HepG2 (cell line): ENCODE measurements around the gene EMID1. TPM values are rescaled to one million over a fixed set of nuclear protein-coding genes. Genes with fewer than 3 reads are reported as not detected.
A peak's percentile ranks its signal among the peaks of the same experiment; 100 is the strongest.

ENCODE experiments used
- ATAC-seq: fragments of 200-7000 bp; cut with Tn5 transposase; 3 replicates; pipeline ENCODE4 v1.9.1; 2020; ENCODE audit warnings: mild to moderate bottlenecking, moderate library complexity
- BruUV-seq: library from RNA; stranded (reverse); fragments of 400-500 nt; replicated peaks from 2 replicates; lab custom pipeline; 2021; lab: Mats Ljungman, UMichigan
- CTCF ChIA-PET: fragments of 300-600 bp; formaldehyde crosslinking; extraction: SDS; loops from one replicate; lab custom pipeline; 2021; ENCODE audit warnings: low total read pairs, inconsistent platforms, low intra/inter-chr PET ratio; lab: Yijun Ruan, JAX
- POLR2A ChIA-PET: fragments of 350-600 bp; sonication (Branson Sonifier 250); formaldehyde crosslinking; loops from one replicate; lab custom pipeline; 2020; ENCODE audit warnings: antibody characterized with exemption, inconsistent platforms; lab: Yijun Ruan, JAX
- DNase-seq: peaks from one replicate; pipeline ENCODE4 v3.0.0-alpha.2; 2015; ENCODE audit warnings: low spot score
- FAIRE-seq: peaks from 3 replicates; lab custom pipeline; 2011; peaks lifted over from hg19 to GRCh38; lab: Jason Lieb, UNC
- H2AFZ ChIP-seq: one replicate; pipeline ENCODE4 v1.6.1; 2011; ENCODE audit warnings: low read length, inconsistent platforms
- H3K27ac ChIP-seq: fragments of 300-600 bp; 3 replicates; pipeline ENCODE4 v1.8.0; 2011; ENCODE audit warnings: mixed run types, mild to moderate bottlenecking, mixed read lengths, low read length, inconsistent platforms; ENCODE audit not compliant: insufficient read depth; ENCODE audit errors: extremely low read length
- H3K27me3 ChIP-seq, 2 experiments: fragments of 200-600 bp in 1 of 2; 2 replicates in 1 of 2; 3 replicates in 1 of 2; pipeline versions ENCODE4 v1.6.0 to v1.8.0; 2011; ENCODE audit warnings: low read length in 2 of 2, mild to moderate bottlenecking in 2 of 2, moderate library complexity in 2 of 2, inconsistent platforms in 1 of 2; ENCODE audit not compliant: insufficient read depth in 2 of 2, control insufficient read depth in 1 of 2
- H3K36me3 ChIP-seq, 2 experiments: fragments of 200-600 bp in 1 of 2; replicated peaks in 1 of 2; 2 replicates in 1 of 2; 3 replicates in 1 of 2; pipeline versions ENCODE4 v1.5.1 to v1.8.0; 2011; ENCODE audit warnings: low read length in 2 of 2, inconsistent platforms in 1 of 2; ENCODE audit not compliant: insufficient read depth in 2 of 2, control insufficient read depth in 1 of 2
- H3K4me1 ChIP-seq: 2 replicates; pipeline ENCODE4 v1.5.1; 2012; ENCODE audit warnings: low read length, inconsistent platforms; ENCODE audit not compliant: insufficient read depth
- H3K4me2 ChIP-seq: 2 replicates; pipeline ENCODE4 v1.6.0; 2011; ENCODE audit warnings: low read depth, low read length, inconsistent platforms
- H3K4me3 ChIP-seq, 3 experiments: fragments of 200-600 bp in 1 of 3; sonication (generic), shearing (Covaris generic) in 1 of 3; replicated peaks in 1 of 3; 2 replicates each; pipeline ENCODE4 v1.5.1; 2011 to 2016; ENCODE audit warnings: low read length in 3 of 3, inconsistent platforms in 2 of 3, low read depth in 2 of 3, mild to moderate bottlenecking in 2 of 3, control low read depth in 1 of 3, mixed read lengths in 1 of 3; ENCODE audit not compliant: insufficient read depth in 1 of 3
- H3K79me2 ChIP-seq: one replicate; pipeline ENCODE4 v1.6.1; 2011; ENCODE audit warnings: low read length, inconsistent platforms; ENCODE audit not compliant: insufficient read depth
- H3K9ac ChIP-seq: 2 replicates; pipeline ENCODE4 v1.6.0; 2011; ENCODE audit warnings: mild to moderate bottlenecking, low read depth, low read length, inconsistent platforms; ENCODE audit not compliant: insufficient read depth
- H3K9me3 ChIP-seq: 2 replicates; pipeline ENCODE4 v1.5.1; 2012; ENCODE audit warnings: mild to moderate bottlenecking, low read length
- H4K20me1 ChIP-seq: 2 replicates; pipeline ENCODE4 v1.6.0; 2011; ENCODE audit warnings: inconsistent platforms, mild to moderate bottlenecking, low read length, moderate library complexity; ENCODE audit not compliant: insufficient read depth
- ARNTL ChIP-seq: sonication (generic); formaldehyde crosslinking; IDR thresholded peaks from 2 replicates; pipeline ENCODE4 v1.4.0; 2020; ENCODE audit warnings: mild to moderate bottlenecking, missing genetic modification reagents
- BORCS8-MEF2B ChIP-seq: sonication (generic); formaldehyde crosslinking; IDR thresholded peaks from 2 replicates; pipeline ENCODE4 v1.8.0; 2022; ENCODE audit warnings: mild to moderate bottlenecking, missing genetic modification reagents
- HNRNPH1 ChIP-seq: fragments of 200-400 bp; formaldehyde crosslinking; optimal IDR thresholded peaks from 2 replicates; pipeline ENCODE3; 2017; ENCODE audit warnings: mild to moderate bottlenecking, low read depth, low read length
- HNRNPL ChIP-seq: fragments of 200-400 bp; formaldehyde crosslinking; IDR thresholded peaks from 2 replicates; pipeline ENCODE4 v1.6.1; 2017; ENCODE audit warnings: mild to moderate bottlenecking, low read depth, low read length
- MAF1 ChIP-seq: sonication (generic); formaldehyde crosslinking; IDR thresholded peaks from 2 replicates; pipeline ENCODE4 v1.5.0; 2020; ENCODE audit warnings: missing genetic modification reagents, borderline replicate concordance
- MAFK ChIP-seq, 2 experiments: IDR thresholded peaks in 1 of 2; conservative IDR thresholded peaks in 1 of 2; 2 replicates each; pipeline ENCODE4 v1.6.1; 2011; ENCODE audit warnings: improper control_type of control experiment in 2 of 2, low read length in 2 of 2
- MTA3 ChIP-seq: sonication (generic); formaldehyde crosslinking; IDR thresholded peaks from 2 replicates; pipeline ENCODE4 v1.4.0; 2020; ENCODE audit warnings: missing genetic modification reagents
- MTERF4 ChIP-seq: sonication (generic); formaldehyde crosslinking; IDR thresholded peaks from 2 replicates; pipeline ENCODE4 v1.8.0; 2023; ENCODE audit warnings: mild to moderate bottlenecking, missing genetic modification reagents
- SRF ChIP-seq: IDR thresholded peaks from 2 replicates; pipeline ENCODE4 v1.6.1; 2011; ENCODE audit warnings: mild to moderate bottlenecking, low read depth, low read length, moderate library complexity
- THAP9 ChIP-seq: sonication (generic); formaldehyde crosslinking; IDR thresholded peaks from 2 replicates; pipeline ENCODE4; 2020; ENCODE audit warnings: missing genetic modification reagents, mild to moderate bottlenecking, borderline replicate concordance
- ZBTB38 ChIP-seq: sonication (generic); formaldehyde crosslinking; IDR thresholded peaks from 2 replicates; pipeline ENCODE4 v1.5.1; 2020; ENCODE audit warnings: mild to moderate bottlenecking, missing genetic modification reagents
- ZNF138 ChIP-seq: sonication (generic); formaldehyde crosslinking; IDR thresholded peaks from 2 replicates; pipeline ENCODE4 v1.5.0; 2020; ENCODE audit warnings: mild to moderate bottlenecking, low read depth, missing genetic modification reagents
- ZNF326 ChIP-seq: sonication (generic); formaldehyde crosslinking; IDR thresholded peaks from 2 replicates; pipeline ENCODE4 v1.4.0; 2020; ENCODE audit warnings: missing genetic modification reagents, borderline replicate concordance
- ZNF510 ChIP-seq: sonication (generic); formaldehyde crosslinking; IDR thresholded peaks from 2 replicates; pipeline ENCODE4 v1.4.0; 2020; ENCODE audit warnings: low read depth, mild to moderate bottlenecking, missing genetic modification reagents
- ZSCAN22 ChIP-seq: sonication (generic); formaldehyde crosslinking; IDR thresholded peaks from 2 replicates; pipeline ENCODE4 v1.4.0; 2020; ENCODE audit warnings: mild to moderate bottlenecking, missing genetic modification reagents
- WGBS: methylation state at CpG from one replicate; pipeline ENCODE4 v1.1.6; 2017; ENCODE audit warnings: low lambda C conversion rate; 5-methylcytosine and 5-hydroxymethylcytosine counted together
- in situ Hi-C: cut with HindIII; loops from 2 replicates; pipeline ENCODE4 v1.10.0; 2017; ENCODE audit warnings: low pct_unique_long_range_greater_than_20kb; ENCODE audit not compliant: extremely low pct_ligation_motif_present
- intact Hi-C: fragments of 100-400 bp; cut with micrococcal nuclease; formaldehyde crosslinking; loops from one replicate; pipeline ENCODE4 v1.10.0; 2022; ENCODE audit not compliant: unreplicated experiment
- polyA plus RNA-seq, 8 experiments: library from polyadenylated mRNA; depleted of rRNA in 3 of 8; stranded (reverse) in 7 of 8; unstranded in 1 of 8; fragments of >200 nt; fragmentation: Illumina TruSeq in 4 of 8; extraction: Trizol in 4 of 8; gene quantifications; 2 replicates each; pipeline versions ENCODE4 v1.2.1 to v1.2.3, GENCODE V29; 2011 to 2016; ENCODE audit warnings: low read depth in 4 of 8, missing spikeins in 1 of 8, mixed read lengths in 1 of 8; ENCODE audit not compliant: insufficient read depth in 1 of 8
- total RNA-seq, 5 experiments: library from RNA; depleted of rRNA; stranded (reverse); fragments of >200 nt; fragmentation: Illumina TruSeq; extraction: Trizol; gene quantifications; 2 replicates each; pipeline ENCODE4 v1.2.3, GENCODE V29; 2016; ENCODE audit warnings: low read depth in 1 of 5

EMID1 gene
- total and polyA plus RNA-seq, 2 of the 13 experiments (the other 11 are each of a cell fraction or from before 2014, with no cell fraction given) = 0.45 to 0.82 TPM

- CTCF ChIA-PET = no interaction called here
- WGBS = 91% methylated on average over 11 of the region's 50 CpGs
- DNase-seq = no peak
- Histone ChIP-seq H3K4me1 (peaks cover 62% of the 10 kb centered on the region), H2AFZ (no peak overlapping the region), H3K9me3 (no peaks in the 10 kb centered on the region), H4K20me1 (no peaks in the 10 kb centered on the region), H3K4me2 (no peak overlapping the region), H3K36me3 (no peaks in the 10 kb centered on the region), H3K9ac (no peak overlapping the region), H3K27ac (no peak overlapping the region), H3K4me3 (no peak overlapping the region), H3K79me2 (no peaks in the 10 kb centered on the region)
- in situ Hi-C loops = loop anchor here (5.0 kb wide), 1 partner anchor 49 kb away; no protein-coding TSS in a partner anchor
- intact Hi-C loops = no loop called here
- BruUV-seq = no TSS peak
- FAIRE-seq = no peak
- no peak for TF ChIP-seq ZNF326 (CRISPR knock-in tag)
- TF ChIP-seq HNRNPL = peak; percentile 90
- no peak for TF ChIP-seq MAF1 (CRISPR knock-in tag)
- TF ChIP-seq ZBTB38 (CRISPR knock-in tag) = peak; percentile 78
- no peak for TF ChIP-seq ZNF510 (CRISPR knock-in tag)
- no peak for TF ChIP-seq MTA3
- no peak for TF ChIP-seq BORCS8-MEF2B (CRISPR knock-in tag)
- TF ChIP-seq MAFK (conservative IDR thresholded peaks at IDR 0.05 in 1 of 2, IDR thresholded peaks at IDR 0.05 in 1 of 2; ENCODE audit: low read length in 2 of 2) = no peak
- TF ChIP-seq, all 625 proteins: peak for 2
- H3K27me3 ChIP-seq = peaks cover 0 to 3% of the 10 kb centered on the region in 2 experiments; a peak in 1 of 5 replicates
- no peak for ATAC-seq
- POLR2A ChIA-PET = no interaction called here
Observed at GRCh38 chr22:29308148-29308790, 102.6 kb downstream of the EMID1 start.

- Histone ChIP-seq H3K9me3 (no peaks in the 10 kb centered on the region), H3K4me1 (peaks cover 62% of the 10 kb centered on the region), H3K27ac (no peak overlapping the region), H3K4me3 (peak overlapping the region in 1 of 3 experiments; percentile 18; a peak in 1 of 6 replicates), H2AFZ (no peak overlapping the region), H4K20me1 (no peaks in the 10 kb centered on the region), H3K36me3 (no peaks in the 10 kb centered on the region), H3K27me3 (peaks cover 2 to 9% of the 10 kb centered on the region in 2 experiments; a peak in 3 of 5 replicates), H3K9ac (no peak overlapping the region), H3K4me2 (no peak overlapping the region; the same call in 1 of the 2 replicates), H3K79me2 (no peaks in the 10 kb centered on the region)
- POLR2A ChIA-PET = no interaction called here
- in situ Hi-C loops = loop anchor here (5.0 kb wide), 1 partner anchor 48 kb away; no protein-coding TSS in a partner anchor
- FAIRE-seq = no peak
- no peak for ATAC-seq
- intact Hi-C loops = no loop called here
- WGBS = 68% methylated on average over 11 of the region's 13 CpGs
- no TSS peak for BruUV-seq
- CTCF ChIA-PET = no interaction called here
- no peak for DNase-seq
- no peak for TF ChIP-seq ARNTL (CRISPR knock-in tag)
- no peak for TF ChIP-seq MTERF4
- no peak for TF ChIP-seq SRF
- TF ChIP-seq HNRNPH1 = no peak
- TF ChIP-seq ZNF138 = no peak
- no peak for TF ChIP-seq THAP9 (CRISPR knock-in tag)
- TF ChIP-seq ZSCAN22 (CRISPR knock-in tag) = no peak
Observed at GRCh38 chr22:29308791-29309262, 103.1 kb downstream of the EMID1 start.
